CD4-positive, alpha-beta T cell treated with Interleukin-21 for 1 hour (primary cell): ENCODE measurements around the gene TLR3.
"Not testable (repeated sequence)": the region's sequence is repeated elsewhere in the genome, so short reads cannot be mapped to it uniquely, and the experiment has no call there.

Experiments used
- DNase-seq: peaks from one replicate; pipeline ENCODE4 v3.0.0-alpha.2; 2020

The TLR3 gene

GRCh38 chr4:186068581-186069348 is at the start of gene TLR3:
TSS of gene TLR3 (plus strand) at chr4:186069156. CDS start at chr4:186076620, 7,464 bp downstream.
- DNase-seq: peak; percentile 36

- DNase-seq: no peak
Observed at GRCh38 chr4:186019269-186019668, 49.7 kb upstream of the TLR3 start.

GRCh38 chr4:186020106-186020792 is 48.7 kb upstream of the TLR3 start:
- no peak for DNase-seq

- no peak for DNase-seq
Observed at GRCh38 chr4:186020793-186021407, 48.1 kb upstream of the TLR3 start.

GRCh38 chr4:186021461-186022167 is 47.3 kb upstream of the TLR3 start:
- DNase-seq: no peak

- DNase-seq: no peak
Observed at GRCh38 chr4:186023975-186024374, 45.0 kb upstream of the TLR3 start.

GRCh38 chr4:186024637-186025407 is 44.1 kb upstream of the TLR3 start:
- no peak for DNase-seq

- DNase-seq: no peak
Observed at GRCh38 chr4:186025408-186025690, 43.6 kb upstream of the TLR3 start.

GRCh38 chr4:186027405-186027804 is 41.6 kb upstream of the TLR3 start:
- DNase-seq: no peak

- DNase-seq: no peak
Observed at GRCh38 chr4:186029571-186030398, 39.2 kb upstream of the TLR3 start.

GRCh38 chr4:186030399-186030775 is 38.6 kb upstream of the TLR3 start:
- no peak for DNase-seq

- no peak for DNase-seq
Observed at GRCh38 chr4:186030795-186031194, 38.2 kb upstream of the TLR3 start.

- no peak for DNase-seq
Observed at GRCh38 chr4:186032259-186032658, 36.7 kb upstream of the TLR3 start.

- no peak for DNase-seq
Observed at GRCh38 chr4:186033027-186033426, 35.9 kb upstream of the TLR3 start.

GRCh38 chr4:186034613-186035012 is 34.3 kb upstream of the TLR3 start:
- not testable (repeated sequence) for DNase-seq

- no peak for DNase-seq
Observed at GRCh38 chr4:186036976-186037581, 31.9 kb upstream of the TLR3 start.

GRCh38 chr4:186037692-186038658 is 31.0 kb upstream of the TLR3 start:
- DNase-seq: peak; percentile 51

GRCh38 chr4:186039697-186040096 is 29.3 kb upstream of the TLR3 start:
- no peak for DNase-seq

- DNase-seq: no peak
Observed at GRCh38 chr4:186040316-186040715, 28.6 kb upstream of the TLR3 start.

- not testable (repeated sequence) for DNase-seq
Observed at GRCh38 chr4:186047501-186047900, 21.5 kb upstream of the TLR3 start.
